ENCODE measurements around the gene NUDT5. TPM values are rescaled to one million over a fixed set of nuclear protein-coding genes. Genes with fewer than 3 reads are reported as not detected.
A peak's percentile ranks its signal among the peaks of the same experiment; 100 is the strongest.

NUDT5 gene
- 1 to 10 TPM; 4.8 to 5.2 (median 5.2) TPM for total RNA-seq
- 10 to 100 TPM in 2 of 3 donors, 1 to 10 TPM in 1; 7.1 to 11.3 (median 11.0) TPM for polyA plus RNA-seq
- long read RNA-seq, donor 1: 0 reads
- long read RNA-seq, donor 2, partial matches to known transcripts: 1 of 2 reads
- long read RNA-seq, donor 2, other reads (novel, unspliced or antisense): 1 of 2 reads

DNA sequence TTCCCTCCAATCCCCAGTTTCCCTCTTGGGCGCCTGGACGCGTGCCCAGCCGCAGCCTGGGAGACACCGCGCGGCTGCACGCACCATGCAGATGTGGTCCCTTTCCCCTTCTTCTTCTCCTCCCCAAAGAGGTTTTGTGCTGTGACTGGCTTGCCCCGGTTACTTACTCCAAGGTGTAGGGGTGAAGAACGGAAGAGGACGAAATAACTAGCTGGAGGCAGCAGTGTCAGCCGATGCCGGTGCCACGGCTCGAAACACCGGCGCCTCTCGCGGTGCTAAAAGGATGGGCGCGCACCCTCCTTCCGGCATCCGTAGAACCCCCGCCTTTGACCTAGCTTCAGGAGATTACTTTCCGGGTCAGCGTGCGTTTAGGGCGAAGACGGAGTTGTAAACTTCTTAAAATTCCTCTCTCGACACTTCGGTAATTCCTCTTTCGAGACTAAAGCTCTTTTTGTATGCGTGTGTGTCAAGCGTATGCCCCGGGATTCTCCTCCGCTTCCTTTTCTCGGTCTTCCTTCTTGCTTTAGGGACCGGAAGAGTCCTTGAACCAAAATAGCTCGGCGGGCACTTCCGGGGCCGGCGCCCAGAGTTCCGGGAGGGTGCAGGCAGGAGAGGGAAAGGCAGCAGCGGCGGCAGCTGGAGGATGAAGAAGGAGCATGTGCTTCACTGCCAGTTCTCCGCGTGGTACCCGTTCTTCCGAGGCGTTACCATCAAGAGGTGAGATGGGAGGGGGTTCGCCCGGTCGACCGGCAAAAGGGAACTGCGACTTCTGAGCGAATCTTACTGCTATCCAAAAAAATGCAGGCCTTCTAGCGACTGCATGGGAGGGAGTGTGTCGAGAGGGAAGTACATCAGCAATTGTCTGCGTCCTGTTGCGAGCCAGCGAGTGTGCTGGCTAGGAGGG lies at the start of gene NUDT5, which contains the start of gene CDC123:
NUDT5 (minus strand) TSS at position 289 of the 904 bp plus-strand sequence. CDS start 9,600 bp downstream, outside the sequence.
CDC123 (plus strand) TSS at position 586 of the 904 bp plus-strand sequence; CDS start at position 644, 58 bp downstream.
- H3K36me3 ChIP-seq (ENCODE audit: insufficient read depth in 1 of 2, low read depth in 1 of 2): peaks cover 0 to 21% of the 10 kb centered on the region in 2 donors
- WGBS, 3 donors: 0% methylated on average over 62 of the region's 62 CpGs
- intact Hi-C loops (cut with DNase I): loop anchor here in 1 of 2 donors (5.0 kb wide), 1 partner anchor 901 kb away; no protein-coding TSS in a partner anchor
- peak within 1 kb of the TSS; percentile 98 for H3K4me3 ChIP-seq
- peak; percentile 96 to 98 (median 98) for ATAC-seq
- peak; percentile 86 to 91 for DNase-seq
- peaks cover 20% of the 10 kb centered on the region for H3K4me1 ChIP-seq
- H3K9me3 ChIP-seq: no peaks in the 10 kb centered on the region
- no peak for TF ChIP-seq CTCF (IDR thresholded peaks at IDR 0.05)
- H3K27me3 ChIP-seq (ENCODE audit: insufficient read depth in 3 of 3, low read length in 2 of 3): no peaks in the 10 kb centered on the region
- H3K27ac ChIP-seq: peak within 1 kb of the TSS; percentile 97

- no peaks in the 10 kb centered on the region for H3K9me3 ChIP-seq
- WGBS, 3 donors: 76 to 87% (median 80%) methylated on average over 18 of the region's 18 CpGs
- H3K4me3 ChIP-seq: no peak overlapping the region
- H3K27me3 ChIP-seq (ENCODE audit: insufficient read depth in 3 of 3, low read length in 2 of 3): no peaks in the 10 kb centered on the region
- no peaks in the 10 kb centered on the region for H3K4me1 ChIP-seq
- ATAC-seq (peak in 1 of 4 donors; percentile 22), DNase-seq (no peak)
- H3K36me3 ChIP-seq (ENCODE audit: insufficient read depth in 1 of 2, low read depth in 1 of 2): peaks cover 7 to 65% of the 10 kb centered on the region in 2 donors
- no peak overlapping the region for H3K27ac ChIP-seq
- intact Hi-C loops (cut with DNase I): no loop called here
- TF ChIP-seq CTCF (IDR thresholded peaks at IDR 0.05): no peak
Measured at GRCh38 chr10:12243864-12244620, 48.4 kb upstream of the NUDT5 start.

- peaks cover 10 to 67% of the 10 kb centered on the region in 2 donors for H3K36me3 ChIP-seq (ENCODE audit: insufficient read depth in 1 of 2, low read depth in 1 of 2)
- H3K4me1 ChIP-seq: no peaks in the 10 kb centered on the region
- no peak for DNase-seq
- no peak for TF ChIP-seq CTCF (IDR thresholded peaks at IDR 0.05)
- 55 to 76% (median 70%) methylated on average over 19 of the region's 19 CpGs for WGBS, 3 donors
- ATAC-seq: no peak
- H3K27ac ChIP-seq: no peak overlapping the region
- H3K9me3 ChIP-seq: no peaks in the 10 kb centered on the region
- intact Hi-C loops (cut with DNase I): no loop called here
- H3K4me3 ChIP-seq: no peak overlapping the region
- H3K27me3 ChIP-seq (ENCODE audit: insufficient read depth in 3 of 3, low read length in 2 of 3): no peaks in the 10 kb centered on the region
Measured at GRCh38 chr10:12241810-12242529, 46.3 kb upstream of the NUDT5 start.

- intact Hi-C loops (cut with DNase I): no loop called here
- ATAC-seq (no peak), DNase-seq (no peak)
- TF ChIP-seq CTCF (IDR thresholded peaks at IDR 0.05): no peak
- H3K9me3 ChIP-seq: no peaks in the 10 kb centered on the region
- no peaks in the 10 kb centered on the region for H3K4me1 ChIP-seq
- WGBS, 3 donors: 94 to 96% (median 96%) methylated on average over 8 of the region's 8 CpGs
- H3K36me3 ChIP-seq (ENCODE audit: insufficient read depth in 1 of 2, low read depth in 1 of 2): peaks cover 5 to 71% of the 10 kb centered on the region in 2 donors
- H3K27ac ChIP-seq: no peak overlapping the region
- no peak overlapping the region for H3K4me3 ChIP-seq
- no peaks in the 10 kb centered on the region for H3K27me3 ChIP-seq (ENCODE audit: insufficient read depth in 3 of 3, low read length in 2 of 3)
Measured at GRCh38 chr10:12238821-12239220, 43.1 kb upstream of the NUDT5 start.
